Neural progenitor cell (in vitro differentiated cells): ENCODE data around the gene FBN2.
A peak's percentile ranks its signal among the peaks of the same experiment; 100 is the strongest.

ENCODE experiments used
- EZH2phosphoT487 ChIP-seq: fragments of 200-600 bp; sonication (generic); IDR thresholded peaks from 2 replicates; pipeline ENCODE4 v1.6.1; 2017; ENCODE audit warnings: antibody characterized with exemption
- TF ChIP-seq, protein P1 (sequence below): fragments of 200-600 bp; sonication (generic); IDR thresholded peaks from 2 replicates; pipeline ENCODE4 v1.5.1; 2017; ENCODE audit warnings: antibody characterized with exemption, mild to moderate bottlenecking

DNA sequence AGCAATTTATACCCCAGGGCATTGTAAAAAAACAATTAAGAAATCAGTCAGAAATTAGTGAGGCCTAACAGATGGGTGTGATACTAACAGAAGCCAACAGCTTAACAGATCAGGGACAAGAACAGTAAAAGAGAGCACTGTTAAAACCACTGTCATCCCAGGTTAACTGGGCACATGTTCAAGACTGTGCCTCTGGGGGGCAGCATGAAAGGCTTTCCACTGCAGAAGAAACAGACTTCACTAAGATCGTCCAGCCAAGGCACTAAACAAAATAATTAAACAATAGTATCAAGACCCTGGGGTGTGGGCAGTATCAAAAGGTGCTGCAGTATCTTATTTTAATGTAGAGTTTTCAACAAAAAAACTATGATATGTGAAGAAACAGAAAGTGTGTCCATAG lies 43.5 kb downstream of the FBN2 start:
- TF ChIP-seq, protein P1, sequence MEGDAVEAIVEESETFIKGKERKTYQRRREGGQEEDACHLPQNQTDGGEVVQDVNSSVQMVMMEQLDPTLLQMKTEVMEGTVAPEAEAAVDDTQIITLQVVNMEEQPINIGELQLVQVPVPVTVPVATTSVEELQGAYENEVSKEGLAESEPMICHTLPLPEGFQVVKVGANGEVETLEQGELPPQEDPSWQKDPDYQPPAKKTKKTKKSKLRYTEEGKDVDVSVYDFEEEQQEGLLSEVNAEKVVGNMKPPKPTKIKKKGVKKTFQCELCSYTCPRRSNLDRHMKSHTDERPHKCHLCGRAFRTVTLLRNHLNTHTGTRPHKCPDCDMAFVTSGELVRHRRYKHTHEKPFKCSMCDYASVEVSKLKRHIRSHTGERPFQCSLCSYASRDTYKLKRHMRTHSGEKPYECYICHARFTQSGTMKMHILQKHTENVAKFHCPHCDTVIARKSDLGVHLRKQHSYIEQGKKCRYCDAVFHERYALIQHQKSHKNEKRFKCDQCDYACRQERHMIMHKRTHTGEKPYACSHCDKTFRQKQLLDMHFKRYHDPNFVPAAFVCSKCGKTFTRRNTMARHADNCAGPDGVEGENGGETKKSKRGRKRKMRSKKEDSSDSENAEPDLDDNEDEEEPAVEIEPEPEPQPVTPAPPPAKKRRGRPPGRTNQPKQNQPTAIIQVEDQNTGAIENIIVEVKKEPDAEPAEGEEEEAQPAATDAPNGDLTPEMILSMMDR = peak; percentile 54
- TF ChIP-seq EZH2phosphoT487 = no peak
